22Rv1 (cell line): ENCODE data around the gene NID2.

ENCODE experiments used
- ZFX ChIP-seq: fragments of 450-650 bp; IDR thresholded peaks from 2 replicates; pipeline ENCODE4 v1.6.1; 2017; ENCODE audit warnings: antibody characterized with exemption, borderline replicate concordance
- TF ChIP-seq, protein P1 (sequence below): fragments of 450-650 bp; IDR thresholded peaks from 2 replicates; pipeline ENCODE4 v1.5.1; 2017; ENCODE audit warnings: mild to moderate bottlenecking

DNA sequence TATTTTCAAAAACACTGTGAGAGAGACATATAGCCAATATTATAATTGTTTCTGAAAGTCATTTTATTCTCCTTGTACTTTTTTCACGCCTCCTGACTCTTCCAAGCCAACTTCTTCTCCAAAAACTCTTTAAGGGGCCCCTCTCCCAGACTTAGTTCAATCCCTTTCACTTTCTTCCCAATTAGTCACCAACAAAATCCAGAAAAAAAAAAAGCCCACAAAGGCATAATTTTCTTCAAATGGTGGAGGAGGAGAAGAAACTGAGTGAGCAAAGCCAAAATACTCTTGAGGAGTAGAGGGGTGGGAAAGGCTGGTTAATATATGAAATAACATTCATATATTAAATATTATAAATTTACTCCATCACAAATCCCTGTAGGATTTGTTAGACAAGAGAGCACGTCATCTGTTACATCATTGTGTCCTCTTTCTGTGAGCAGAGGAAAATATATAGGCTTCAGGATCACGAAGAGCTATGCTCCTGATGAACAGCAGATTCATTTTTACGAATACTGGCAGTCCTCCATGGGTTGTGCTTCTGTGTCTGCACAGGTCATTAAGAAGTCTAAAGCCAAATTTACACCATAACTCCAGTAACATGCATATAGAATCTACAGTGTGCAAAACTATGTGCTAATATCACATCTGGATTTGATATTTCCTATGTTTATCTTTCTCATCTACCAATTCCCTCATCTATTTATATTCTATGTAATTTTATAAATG is 25.9 kb upstream of the NID2 start:
- TF ChIP-seq, protein P1, sequence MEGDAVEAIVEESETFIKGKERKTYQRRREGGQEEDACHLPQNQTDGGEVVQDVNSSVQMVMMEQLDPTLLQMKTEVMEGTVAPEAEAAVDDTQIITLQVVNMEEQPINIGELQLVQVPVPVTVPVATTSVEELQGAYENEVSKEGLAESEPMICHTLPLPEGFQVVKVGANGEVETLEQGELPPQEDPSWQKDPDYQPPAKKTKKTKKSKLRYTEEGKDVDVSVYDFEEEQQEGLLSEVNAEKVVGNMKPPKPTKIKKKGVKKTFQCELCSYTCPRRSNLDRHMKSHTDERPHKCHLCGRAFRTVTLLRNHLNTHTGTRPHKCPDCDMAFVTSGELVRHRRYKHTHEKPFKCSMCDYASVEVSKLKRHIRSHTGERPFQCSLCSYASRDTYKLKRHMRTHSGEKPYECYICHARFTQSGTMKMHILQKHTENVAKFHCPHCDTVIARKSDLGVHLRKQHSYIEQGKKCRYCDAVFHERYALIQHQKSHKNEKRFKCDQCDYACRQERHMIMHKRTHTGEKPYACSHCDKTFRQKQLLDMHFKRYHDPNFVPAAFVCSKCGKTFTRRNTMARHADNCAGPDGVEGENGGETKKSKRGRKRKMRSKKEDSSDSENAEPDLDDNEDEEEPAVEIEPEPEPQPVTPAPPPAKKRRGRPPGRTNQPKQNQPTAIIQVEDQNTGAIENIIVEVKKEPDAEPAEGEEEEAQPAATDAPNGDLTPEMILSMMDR: no peak
- no peak for TF ChIP-seq ZFX
